Mesothelial cell of epicardium (in vitro differentiated cells): ENCODE results near the gene SORCS3. TPM values are rescaled to one million over a fixed set of nuclear protein-coding genes. Genes with fewer than 3 reads are reported as not detected.

ENCODE experiments used
- DNase-seq, 2 experiments: peaks; one replicate each; pipeline ENCODE4 v3.0.0; 2021; ENCODE audit warnings: low spot score in 2 of 2; ENCODE audit not compliant: unreplicated experiment in 2 of 2
- H3K27ac Mint-ChIP-seq: 2 replicates; pipeline ENCODE4 v1.8.0; 2021; ENCODE audit warnings: mixed read lengths
- H3K27me3 Mint-ChIP-seq: 2 replicates; pipeline ENCODE4 v1.8.0; 2021; ENCODE audit warnings: low read depth, mixed read lengths
- H3K36me3 Mint-ChIP-seq: 2 replicates; pipeline ENCODE4 v1.8.0; 2021; ENCODE audit warnings: mixed read lengths
- H3K4me1 Mint-ChIP-seq: 2 replicates; pipeline ENCODE4 v1.8.0; 2021; ENCODE audit warnings: mixed read lengths
- H3K4me3 Mint-ChIP-seq: 2 replicates; pipeline ENCODE4 v1.8.0; 2021; ENCODE audit warnings: mild to moderate bottlenecking, moderate library complexity, mixed read lengths
- H3K9me3 Mint-ChIP-seq: 2 replicates; pipeline ENCODE4 v1.8.0; 2021; ENCODE audit warnings: mixed read lengths
- total RNA-seq: library from RNA; stranded (reverse); gene quantifications from 3 replicates; pipeline ENCODE4 v1.2.1, GENCODE V29; 2021
- TF ChIP-seq, protein P1 (sequence below): fragments of 200-600 bp; sonication (generic); IDR thresholded peaks from one replicate; pipeline ENCODE4 v1.5.0; 2021; ENCODE audit warnings: antibody characterized with exemption; ENCODE audit not compliant: unreplicated experiment

The SORCS3 gene
- total RNA-seq, 1 donor from 2014 or later, result 0.04 TPM

DNA sequence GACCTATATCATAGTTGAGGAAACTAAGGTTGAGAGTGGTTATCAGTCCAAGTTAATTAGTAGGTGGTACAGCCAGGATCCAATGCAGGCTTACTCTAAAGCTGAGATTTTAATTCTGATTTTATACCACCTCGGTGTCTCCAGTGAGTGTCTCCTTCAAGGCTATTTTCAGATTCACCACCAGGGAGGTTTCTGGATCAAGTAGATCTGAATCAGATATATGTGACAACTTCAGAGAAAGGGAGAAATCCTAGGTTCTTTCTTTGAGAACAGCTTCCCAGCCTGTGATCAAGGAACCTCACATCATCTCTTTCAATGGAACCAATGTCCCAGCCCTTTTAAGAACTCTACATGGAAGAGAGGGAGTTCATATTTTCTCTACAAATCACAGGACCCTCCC is 429.2 kb downstream of the SORCS3 start:
- Mint-ChIP-seq H3K36me3 (no peaks in the 10 kb centered on the region), H3K27ac (no peak overlapping the region), H3K4me3 (no peak overlapping the region), H3K27me3 (peaks cover 53% of the 10 kb centered on the region), H3K9me3 (no peaks in the 10 kb centered on the region), H3K4me1 (no peaks in the 10 kb centered on the region)
- TF ChIP-seq, protein P1, sequence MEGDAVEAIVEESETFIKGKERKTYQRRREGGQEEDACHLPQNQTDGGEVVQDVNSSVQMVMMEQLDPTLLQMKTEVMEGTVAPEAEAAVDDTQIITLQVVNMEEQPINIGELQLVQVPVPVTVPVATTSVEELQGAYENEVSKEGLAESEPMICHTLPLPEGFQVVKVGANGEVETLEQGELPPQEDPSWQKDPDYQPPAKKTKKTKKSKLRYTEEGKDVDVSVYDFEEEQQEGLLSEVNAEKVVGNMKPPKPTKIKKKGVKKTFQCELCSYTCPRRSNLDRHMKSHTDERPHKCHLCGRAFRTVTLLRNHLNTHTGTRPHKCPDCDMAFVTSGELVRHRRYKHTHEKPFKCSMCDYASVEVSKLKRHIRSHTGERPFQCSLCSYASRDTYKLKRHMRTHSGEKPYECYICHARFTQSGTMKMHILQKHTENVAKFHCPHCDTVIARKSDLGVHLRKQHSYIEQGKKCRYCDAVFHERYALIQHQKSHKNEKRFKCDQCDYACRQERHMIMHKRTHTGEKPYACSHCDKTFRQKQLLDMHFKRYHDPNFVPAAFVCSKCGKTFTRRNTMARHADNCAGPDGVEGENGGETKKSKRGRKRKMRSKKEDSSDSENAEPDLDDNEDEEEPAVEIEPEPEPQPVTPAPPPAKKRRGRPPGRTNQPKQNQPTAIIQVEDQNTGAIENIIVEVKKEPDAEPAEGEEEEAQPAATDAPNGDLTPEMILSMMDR, result no peak
- DNase-seq, result no peak

DNA sequence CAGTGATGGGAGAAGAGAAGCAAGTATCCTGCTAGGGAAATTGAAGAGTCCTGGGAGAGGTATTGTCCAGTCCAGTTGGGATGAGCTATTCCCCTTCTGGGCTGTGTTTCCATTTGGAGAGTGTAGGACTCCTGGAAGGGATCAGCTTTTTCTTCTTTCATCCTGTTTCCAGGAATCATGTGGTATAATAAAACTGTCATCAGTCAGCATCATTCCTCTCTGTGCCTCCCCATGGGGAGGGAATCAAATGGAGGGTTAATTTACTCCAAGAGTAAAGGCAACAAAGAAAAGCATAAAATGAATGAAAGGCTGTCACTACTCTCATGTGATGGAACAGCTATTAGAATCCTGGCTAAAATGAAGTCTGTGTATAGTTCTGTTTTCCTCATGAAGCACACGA is 429.9 kb downstream of the SORCS3 start:
- TF ChIP-seq, protein P1, result no peak
- no peak for DNase-seq
- Mint-ChIP-seq H3K9me3 (no peaks in the 10 kb centered on the region), H3K4me3 (no peak overlapping the region), H3K4me1 (no peaks in the 10 kb centered on the region), H3K36me3 (no peaks in the 10 kb centered on the region), H3K27me3 (peaks cover 56% of the 10 kb centered on the region), H3K27ac (no peak overlapping the region)

DNA sequence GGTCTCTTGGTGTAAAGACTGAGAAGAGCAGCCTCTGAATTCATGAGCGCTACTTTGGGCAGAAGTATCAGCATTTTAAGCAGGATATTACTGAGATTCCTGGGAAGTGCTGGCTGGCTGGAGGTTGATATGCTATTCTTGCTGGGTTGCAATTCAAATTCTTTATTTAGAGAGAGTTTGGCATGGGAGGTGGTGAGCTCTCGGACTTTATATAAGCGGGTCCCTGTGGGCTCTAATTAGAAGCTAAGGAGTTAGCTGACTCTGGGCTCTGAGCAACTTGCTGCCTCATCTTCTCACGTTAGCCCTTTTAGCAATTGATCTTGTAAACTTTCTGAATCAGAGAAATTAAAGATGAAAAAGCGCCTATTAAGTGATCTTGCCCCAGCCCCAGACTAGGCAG is 430.9 kb downstream of the SORCS3 start:
- H3K27ac Mint-ChIP-seq, result no peak overlapping the region
- TF ChIP-seq, protein P1, result no peak
- H3K36me3 Mint-ChIP-seq, result no peaks in the 10 kb centered on the region
- DNase-seq, result no peak
- peaks cover 60% of the 10 kb centered on the region for H3K27me3 Mint-ChIP-seq
- H3K4me1 Mint-ChIP-seq, result no peaks in the 10 kb centered on the region
- no peak overlapping the region for H3K4me3 Mint-ChIP-seq
- H3K9me3 Mint-ChIP-seq, result no peaks in the 10 kb centered on the region

DNA sequence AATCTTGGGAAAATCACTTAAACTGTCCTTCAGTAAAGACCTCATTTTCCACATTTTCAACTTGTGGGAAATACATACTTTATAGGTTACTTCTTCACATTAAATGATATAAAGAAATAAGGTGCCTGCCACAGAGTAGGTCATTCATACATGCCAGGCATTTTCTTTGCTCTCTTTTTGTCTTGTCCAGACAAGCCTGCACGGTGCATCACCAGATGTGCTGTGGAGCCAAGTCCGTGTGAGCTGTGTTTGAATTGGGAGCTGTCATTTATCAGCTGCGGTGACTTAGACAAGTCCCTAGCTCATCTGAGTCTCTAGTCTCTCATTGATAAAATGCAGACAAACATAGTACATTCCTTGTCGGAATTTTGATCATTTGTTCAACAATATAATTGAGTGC is 432.9 kb downstream of the SORCS3 start:
- no peak overlapping the region for H3K27ac Mint-ChIP-seq
- no peak for DNase-seq
- H3K36me3 Mint-ChIP-seq, result no peaks in the 10 kb centered on the region
- no peaks in the 10 kb centered on the region for H3K9me3 Mint-ChIP-seq
- peaks cover 61% of the 10 kb centered on the region for H3K27me3 Mint-ChIP-seq
- H3K4me1 Mint-ChIP-seq, result no peaks in the 10 kb centered on the region
- H3K4me3 Mint-ChIP-seq, result no peak overlapping the region
- TF ChIP-seq, protein P1, result no peak

DNA sequence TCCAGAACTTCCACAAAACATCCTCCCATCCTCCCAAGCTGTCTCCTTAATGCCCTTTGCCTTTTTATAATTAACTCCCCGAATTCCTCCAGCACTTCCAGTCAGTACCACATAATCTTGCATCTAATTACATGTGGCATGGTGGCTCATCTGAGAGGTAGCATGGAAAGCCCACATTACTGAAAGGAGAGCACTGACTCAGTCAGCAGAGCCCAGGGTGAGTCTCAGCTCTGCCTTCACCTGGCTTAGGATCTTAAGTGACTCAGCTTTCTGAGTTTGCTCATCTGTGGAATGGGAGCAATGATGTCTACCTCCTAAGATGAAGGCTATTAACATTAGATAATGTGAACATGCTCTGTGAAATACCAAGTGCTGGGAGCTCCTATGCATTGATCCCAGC is 433.9 kb downstream of the SORCS3 start:
- TF ChIP-seq, protein P1, result no peak

DNA sequence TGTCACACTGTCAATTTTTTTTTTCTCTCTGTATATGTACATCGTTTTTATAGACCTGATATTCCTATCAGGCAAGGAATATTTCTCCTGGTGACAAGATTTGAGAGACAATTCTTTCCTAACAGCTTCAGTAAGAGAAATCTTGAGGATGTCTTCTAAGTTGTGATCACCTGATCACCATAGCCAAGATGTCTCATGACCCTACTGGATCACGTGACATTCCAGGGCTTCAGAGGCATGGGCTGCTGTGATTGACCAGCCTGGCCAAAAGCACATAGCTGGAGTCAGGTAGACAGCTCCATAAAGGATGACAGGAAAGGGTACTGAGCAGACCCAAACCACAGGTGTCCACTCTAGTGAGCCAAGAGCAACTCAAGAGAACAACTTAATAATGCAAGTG is 444.9 kb downstream of the SORCS3 start:
- H3K9me3 Mint-ChIP-seq, result no peaks in the 10 kb centered on the region
- no peak overlapping the region for H3K27ac Mint-ChIP-seq
- peaks cover 32% of the 10 kb centered on the region for H3K27me3 Mint-ChIP-seq
- H3K4me3 Mint-ChIP-seq, result no peak overlapping the region
- TF ChIP-seq, protein P1, result no peak
- no peak for DNase-seq
- no peaks in the 10 kb centered on the region for H3K36me3 Mint-ChIP-seq
- no peaks in the 10 kb centered on the region for H3K4me1 Mint-ChIP-seq

More for the DNA sequence above, 433.9 kb downstream of the SORCS3 start:
- no peak overlapping the region for H3K27ac Mint-ChIP-seq
- H3K36me3 Mint-ChIP-seq, result no peaks in the 10 kb centered on the region
- no peak for DNase-seq
- no peaks in the 10 kb centered on the region for H3K9me3 Mint-ChIP-seq
- H3K4me3 Mint-ChIP-seq, result no peak overlapping the region
- peaks cover 58% of the 10 kb centered on the region for H3K27me3 Mint-ChIP-seq
- H3K4me1 Mint-ChIP-seq, result no peaks in the 10 kb centered on the region
